Measurements from ENCODE around the gene NCOR1.
"Not testable (repeated sequence)": the region's sequence is repeated elsewhere in the genome, so short reads cannot be mapped to it uniquely, and the experiment has no call there.

The NCOR1 gene

GRCh38 chr17:16214190-16215001 lies 938 bp downstream of the NCOR1 start:
- DNase-seq = no peak

GRCh38 chr17:16212793-16213192 lies 2.5 kb downstream of the NCOR1 start:
- no peak for DNase-seq

GRCh38 chr17:16211590-16211989 lies 3.7 kb downstream of the NCOR1 start:
- DNase-seq = no peak

DNA sequence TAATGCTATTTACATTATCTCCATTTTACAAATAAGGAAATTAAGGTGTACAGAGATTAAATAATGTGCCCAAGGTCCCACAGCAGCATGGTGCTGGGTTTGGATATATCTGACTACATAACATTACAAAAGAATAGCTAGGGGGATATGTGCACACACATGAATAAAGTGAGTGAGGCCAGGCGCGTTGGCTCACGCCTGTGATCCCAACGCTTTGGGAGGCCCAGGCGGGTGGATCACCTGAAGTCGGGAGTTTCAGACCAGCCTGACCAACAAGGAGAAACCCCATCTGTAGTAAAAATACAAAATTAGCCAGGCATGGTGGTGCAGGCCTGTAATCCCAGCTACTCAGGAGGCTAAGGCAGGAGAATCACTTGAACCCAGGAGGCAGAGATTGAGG lies 10.6 kb downstream of the NCOR1 start:
- not testable (repeated sequence) for DNase-seq

DNA sequence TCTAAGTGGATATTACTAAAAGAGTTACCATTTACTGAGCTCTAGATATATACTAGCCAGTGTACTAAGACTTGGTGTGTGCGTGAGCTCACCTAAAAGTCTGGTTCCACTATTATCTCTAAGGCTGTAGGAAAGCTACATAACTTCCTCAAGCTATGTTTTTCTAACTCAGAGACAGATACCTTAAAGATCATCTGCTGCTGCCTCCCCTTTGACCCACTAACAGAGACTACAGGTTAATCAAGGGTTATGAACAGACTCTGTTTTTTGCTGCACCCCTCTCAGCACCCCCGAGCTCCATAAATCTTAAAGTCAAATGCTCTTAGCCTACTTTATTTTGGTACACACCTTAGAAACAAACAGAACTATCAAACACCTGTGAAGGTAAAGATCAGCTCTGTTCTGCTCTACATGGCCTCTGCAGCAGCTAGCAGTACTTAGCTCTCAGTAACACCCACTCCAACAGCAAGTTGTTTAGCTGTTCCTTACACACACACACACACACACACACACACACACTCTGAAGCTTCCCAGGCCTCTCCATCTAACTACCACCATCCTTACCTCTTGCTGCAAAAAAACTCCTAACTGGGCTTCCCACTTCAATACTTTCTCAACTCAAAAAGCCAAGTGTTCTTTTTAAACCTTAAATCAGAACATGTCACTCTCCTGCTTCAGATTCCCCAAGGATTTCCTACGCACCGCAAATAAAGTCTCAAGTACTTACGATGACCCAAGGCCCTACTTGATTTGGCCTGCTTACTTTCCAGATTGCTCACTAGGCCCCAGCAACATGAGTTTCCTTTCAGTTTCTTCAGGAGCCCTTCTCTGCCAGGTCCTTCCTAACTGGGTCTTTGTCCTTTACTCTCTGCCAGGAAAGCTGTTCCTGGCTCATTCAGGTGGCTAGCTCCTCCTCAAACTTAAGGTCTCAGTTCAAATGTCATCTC lies 12.5 kb downstream of the NCOR1 start:
- not testable (repeated sequence) for DNase-seq

- DNase-seq = not testable (repeated sequence)
Observed at GRCh38 chr17:16201693-16202131, 13.6 kb downstream of the NCOR1 start.

- DNase-seq = no peak
Observed at GRCh38 chr17:16199093-16199492, 16.2 kb downstream of the NCOR1 start.

DNA sequence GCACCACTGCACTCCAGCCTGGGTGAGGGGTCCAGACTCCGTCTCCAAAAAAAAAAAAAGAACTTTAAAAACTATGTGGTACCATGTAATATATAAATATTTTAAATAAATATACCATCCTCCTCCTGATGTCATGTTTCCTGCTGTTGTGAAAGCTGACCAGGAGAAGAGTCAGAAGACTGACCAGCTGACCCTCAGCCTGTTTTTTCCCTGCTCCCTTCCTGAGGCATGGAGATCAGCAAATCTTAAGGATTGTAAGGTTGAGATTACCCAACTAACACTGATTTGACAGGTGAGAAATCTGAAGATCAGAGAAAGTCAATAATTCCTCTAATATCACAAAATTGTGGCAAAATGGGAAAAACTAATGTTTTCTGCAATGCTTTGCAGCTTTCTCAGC lies 18.1 kb downstream of the NCOR1 start:
- DNase-seq = no peak

DNA sequence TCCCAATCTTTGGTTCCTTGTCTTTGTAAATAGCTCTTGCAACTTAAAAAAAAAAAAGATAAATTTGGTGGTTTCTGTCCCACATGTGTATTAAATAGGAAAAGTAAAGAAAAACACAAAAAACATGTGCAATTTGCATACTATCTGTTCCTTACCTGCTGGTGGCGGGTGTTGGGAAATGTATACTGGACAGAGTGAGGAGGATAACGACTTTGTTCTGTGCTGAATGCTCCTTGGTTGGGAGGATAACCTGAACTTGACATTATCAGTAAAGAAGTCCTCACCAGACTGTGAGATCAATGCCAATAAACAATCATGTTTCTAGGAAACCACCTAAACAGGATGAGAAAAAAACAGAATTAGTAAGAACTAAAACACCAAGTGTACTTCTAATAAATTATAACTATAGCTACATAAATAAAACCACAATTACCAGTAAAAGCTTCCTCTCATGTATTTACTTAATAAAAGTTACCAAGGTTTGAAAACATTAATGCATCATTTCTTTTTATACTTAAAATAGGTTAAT lies 21.0 kb downstream of the NCOR1 start:
- not testable (repeated sequence) for DNase-seq

DNA sequence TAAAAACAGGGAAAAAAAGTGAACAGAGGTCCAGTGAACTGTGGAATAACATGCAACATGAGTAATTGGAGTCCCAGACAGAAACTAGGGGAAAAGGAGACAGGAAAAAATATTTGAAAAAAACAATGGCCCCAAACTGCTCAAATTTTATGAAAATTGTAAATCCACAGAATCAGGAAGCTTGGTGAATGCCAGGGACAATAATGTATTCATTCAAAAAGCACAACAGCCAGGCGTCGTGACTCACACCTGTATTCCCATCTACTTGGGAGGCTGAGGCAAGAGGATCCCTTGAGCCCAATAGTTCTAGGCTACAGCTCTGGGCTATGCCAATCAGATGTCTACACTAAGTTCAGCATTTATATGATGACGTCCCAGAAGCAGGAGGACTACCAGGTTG lies 23.7 kb downstream of the NCOR1 start:
- DNase-seq = no peak

DNA sequence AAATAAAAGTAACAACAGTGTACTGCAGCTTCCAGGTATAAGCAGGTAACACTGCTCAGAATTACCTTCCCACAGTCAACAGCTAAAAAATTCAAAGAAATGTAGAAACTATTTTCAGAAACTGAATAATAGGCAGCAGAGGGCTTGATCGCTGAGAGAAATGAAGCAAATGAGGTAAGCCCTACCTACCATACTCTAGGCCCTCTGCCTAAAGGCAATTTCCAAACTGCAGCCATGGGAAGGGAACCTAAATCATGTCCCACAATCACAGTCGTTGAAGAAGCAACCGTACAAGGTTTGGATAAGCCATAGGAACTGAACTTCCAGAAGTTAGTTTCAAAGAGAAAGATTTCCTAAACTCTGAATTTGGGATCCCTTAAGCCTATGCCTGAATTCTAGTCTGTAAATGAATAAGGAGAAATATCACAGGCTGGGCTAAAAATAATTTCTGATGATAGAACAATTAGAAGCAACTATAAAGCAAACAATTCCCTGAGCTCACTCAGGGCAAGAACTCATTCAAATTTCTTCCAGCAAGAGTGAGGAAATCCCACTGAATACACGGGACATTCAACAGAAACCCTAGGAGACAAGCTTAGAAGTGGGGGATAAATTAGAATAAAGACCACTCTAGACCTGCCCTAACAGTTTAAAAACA lies 24.5 kb downstream of the NCOR1 start:
- DNase-seq = no peak

DNA sequence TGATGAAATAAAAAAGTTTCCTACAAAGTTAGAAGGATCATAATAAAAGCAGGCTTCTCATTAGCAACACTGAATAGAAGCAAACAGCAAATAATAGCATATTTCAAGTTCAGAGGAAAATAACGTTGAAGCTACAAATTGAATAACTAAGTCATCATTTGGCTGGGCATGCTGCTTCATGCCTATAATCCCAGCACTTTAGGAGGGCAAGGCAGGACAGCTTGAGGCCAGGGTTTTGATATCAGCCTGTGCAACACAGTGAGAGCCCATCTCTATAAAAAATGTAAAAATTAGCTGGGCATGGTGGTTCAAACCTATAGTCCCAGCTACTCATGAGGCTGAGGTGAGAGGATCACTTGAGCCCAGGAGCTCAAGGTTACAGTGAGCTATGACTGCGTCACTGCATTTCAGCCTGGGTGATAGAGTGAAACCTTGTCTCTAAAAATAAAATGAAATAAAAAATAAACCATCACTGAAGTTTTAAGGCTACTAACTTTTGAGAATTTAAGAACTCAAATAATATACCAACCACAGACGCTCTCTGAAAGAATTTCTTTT lies 25.5 kb downstream of the NCOR1 start:
- DNase-seq = no peak

DNA sequence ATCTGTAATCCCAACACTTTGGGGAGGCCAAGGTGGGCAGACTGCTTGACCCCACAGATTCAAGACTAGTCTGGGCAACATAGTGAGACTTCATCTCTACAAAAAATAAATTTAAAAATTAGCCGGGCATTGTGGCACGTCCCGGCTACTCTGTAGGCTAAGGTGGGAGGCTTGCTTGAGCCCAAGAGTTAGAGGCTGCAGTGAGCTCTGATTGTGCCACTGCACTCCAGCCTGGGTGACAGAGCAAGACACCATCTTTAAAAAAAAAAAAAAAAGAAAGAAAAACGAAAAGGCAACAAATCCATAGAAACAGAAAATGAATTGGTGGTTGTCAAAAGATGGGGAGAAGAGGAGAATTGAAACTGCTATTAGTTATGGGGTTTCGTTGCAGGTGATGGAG lies 27.7 kb downstream of the NCOR1 start:
- DNase-seq = no peak

- no peak for DNase-seq
Observed at GRCh38 chr17:16181581-16181980, 33.8 kb downstream of the NCOR1 start.

GRCh38 chr17:16178836-16179235 lies 36.5 kb downstream of the NCOR1 start:
- DNase-seq = no peak

DNA sequence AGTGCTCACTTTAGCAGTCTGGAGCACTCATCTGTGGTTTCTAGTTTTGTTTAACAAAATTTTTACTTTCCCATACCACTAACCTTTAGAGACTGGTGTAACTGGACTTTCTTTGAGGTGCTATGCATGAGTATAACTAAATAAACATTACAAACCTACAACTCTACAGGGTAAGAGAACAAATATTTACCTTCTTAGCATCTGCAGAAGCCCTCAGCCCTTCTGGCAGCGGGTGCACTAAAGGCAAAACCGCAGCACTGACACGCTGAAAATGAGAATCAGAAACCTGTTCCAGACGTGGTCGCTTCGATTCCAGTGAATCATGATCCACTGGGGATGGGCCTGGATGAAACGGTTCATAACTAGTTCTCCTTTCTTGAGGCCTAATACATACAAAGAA lies 43.7 kb downstream of the NCOR1 start:
- no peak for DNase-seq

GRCh38 chr17:16166766-16167165 lies 48.6 kb downstream of the NCOR1 start:
- not testable (repeated sequence) for DNase-seq

DNA sequence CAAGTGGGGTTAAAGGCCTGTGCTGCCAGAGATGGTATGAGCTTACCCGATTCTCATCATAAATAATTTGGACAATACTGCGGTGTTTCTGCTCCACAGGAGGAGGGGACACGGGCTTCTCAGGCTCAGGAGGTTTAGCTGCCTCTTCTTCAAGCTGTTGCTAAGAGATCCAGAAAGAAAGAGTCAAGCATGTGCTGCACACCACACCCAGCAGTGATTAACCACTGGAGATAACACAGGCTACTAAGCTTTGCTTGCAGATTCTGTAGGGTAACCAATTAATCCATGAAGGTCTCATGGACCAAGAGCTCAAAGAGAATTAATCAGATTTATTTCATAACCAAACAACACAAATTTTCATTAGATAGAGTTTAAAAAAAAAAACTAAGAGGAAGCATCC lies 56.6 kb downstream of the NCOR1 start:
- DNase-seq = no peak

DNA sequence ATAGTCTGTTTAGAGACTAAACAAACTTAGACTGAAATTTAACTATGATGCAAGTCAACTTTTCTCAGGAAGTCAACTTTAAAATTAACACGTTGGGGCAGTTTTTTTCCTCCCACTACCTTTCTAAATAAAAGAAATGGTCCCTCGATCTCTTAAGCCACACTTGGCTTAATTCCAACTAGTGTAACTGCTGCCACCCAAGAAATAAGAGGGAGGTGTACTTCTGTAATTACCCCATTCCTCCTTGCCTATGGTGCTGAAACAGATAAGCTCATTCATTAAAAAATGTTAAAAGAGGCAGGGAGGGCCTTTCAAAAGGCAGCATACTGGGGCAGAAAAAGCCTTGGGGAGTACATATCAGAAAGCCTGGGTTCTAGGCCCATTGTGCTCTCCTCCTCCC lies 59.8 kb downstream of the NCOR1 start:
- no peak for DNase-seq

DNA sequence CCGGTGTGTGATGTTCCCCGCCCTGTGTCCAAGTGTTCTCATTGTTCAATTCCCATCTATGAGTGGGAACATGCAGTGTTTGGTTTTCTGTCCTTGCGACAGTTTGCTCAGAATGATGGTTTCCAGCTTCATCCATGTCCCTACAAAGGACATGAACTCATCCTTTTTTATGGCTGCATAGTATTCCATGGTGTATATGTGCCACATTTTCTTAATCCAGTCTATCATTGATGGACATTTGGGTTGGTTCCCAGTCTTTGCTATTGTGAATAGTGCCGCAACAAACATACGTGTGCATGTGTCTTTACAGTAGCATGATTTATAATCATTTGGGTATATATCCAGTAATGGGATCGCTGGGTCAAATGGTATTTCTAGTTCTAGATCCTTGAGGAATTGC lies 63.0 kb downstream of the NCOR1 start:
- DNase-seq = not testable (repeated sequence)

DNA sequence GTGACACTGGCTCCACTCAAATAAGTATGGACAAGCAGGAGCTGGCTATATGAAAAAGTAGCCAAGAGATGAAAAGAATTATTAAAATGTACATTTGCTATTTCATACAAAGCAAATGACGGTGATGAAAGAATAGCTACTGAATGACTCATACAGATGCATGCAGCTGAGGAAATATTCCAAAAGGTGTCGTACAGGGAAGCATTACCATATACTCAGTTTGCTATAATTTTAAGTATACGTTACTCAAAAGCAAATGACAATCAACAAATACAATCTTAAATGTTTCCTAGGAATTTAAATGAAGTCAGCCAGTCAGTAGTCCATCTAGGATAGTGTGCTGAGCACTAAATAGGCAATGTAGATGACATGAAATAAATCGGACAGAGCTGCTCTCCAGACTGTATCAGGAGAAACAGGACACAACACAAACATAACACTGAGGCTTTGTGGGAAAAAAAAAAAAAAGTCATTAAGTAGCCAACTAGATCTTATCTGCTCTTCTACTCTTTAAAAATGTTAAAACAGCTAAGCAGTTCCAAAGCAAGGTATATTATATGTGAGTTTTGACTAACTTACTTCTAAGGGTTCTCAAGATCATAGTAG lies 65.0 kb downstream of the NCOR1 start:
- DNase-seq = no peak

DNA sequence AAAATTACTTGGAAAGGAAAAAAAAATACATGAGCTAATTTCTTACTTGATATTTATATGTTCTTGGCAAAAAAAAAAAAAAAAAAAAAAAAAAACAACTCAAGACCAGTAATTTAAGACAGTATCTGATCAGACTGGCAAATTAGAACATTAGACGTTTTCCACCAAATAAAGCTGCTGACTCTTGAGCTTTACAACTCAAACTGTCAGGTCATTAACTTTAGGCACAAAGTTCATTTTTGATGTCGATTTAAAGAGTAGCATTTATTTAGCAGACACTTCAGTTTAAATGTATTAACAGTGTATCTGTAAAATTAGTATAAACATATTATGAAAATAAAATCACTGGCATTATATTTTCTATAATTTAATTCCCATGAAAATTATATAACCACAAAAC lies 66.7 kb downstream of the NCOR1 start:
- no peak for DNase-seq

Data from stimulated activated CD4-positive, alpha-beta T cell treated with anti-CD3 and anti-CD28 coated beads, Interleukin-4, amount 100 ng/mL, for 24 hours (primary cell).